GM18867 (cell line): ENCODE measurements around the gene ADGRB3.
"Not testable (repeated sequence)": the region's sequence is repeated elsewhere in the genome, so short reads cannot be mapped to it uniquely, and the experiment has no call there.

Source experiments
- ATAC-seq: cut with Tn5 transposase; IDR thresholded peaks from one replicate; pipeline ENCODE4 v1.9.1; 2021; ENCODE audit warnings: mild to moderate bottlenecking, moderate library complexity; ENCODE audit not compliant: unreplicated experiment

Gene ADGRB3

DNA sequence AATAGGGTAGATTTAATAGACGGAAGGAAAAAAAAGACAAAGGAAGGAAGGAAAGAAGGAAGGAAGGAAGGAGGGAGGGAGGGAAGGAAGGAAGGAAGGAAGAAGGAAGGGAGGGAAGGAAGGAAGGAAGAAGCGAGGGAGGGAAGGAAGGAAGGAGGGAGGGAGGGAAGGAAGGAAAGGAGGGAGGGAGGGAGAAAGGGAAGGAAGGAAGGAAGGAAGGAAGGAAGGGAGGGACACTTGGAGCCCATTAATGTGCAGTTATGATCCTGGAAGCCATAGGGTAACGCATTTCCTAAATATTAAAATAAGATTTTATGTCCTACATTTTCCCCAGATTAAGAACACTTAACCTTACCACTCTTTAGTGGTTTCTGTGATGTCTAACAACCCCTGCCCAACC is 465.7 kb downstream of the ADGRB3 start:
- ATAC-seq, result no peak

DNA sequence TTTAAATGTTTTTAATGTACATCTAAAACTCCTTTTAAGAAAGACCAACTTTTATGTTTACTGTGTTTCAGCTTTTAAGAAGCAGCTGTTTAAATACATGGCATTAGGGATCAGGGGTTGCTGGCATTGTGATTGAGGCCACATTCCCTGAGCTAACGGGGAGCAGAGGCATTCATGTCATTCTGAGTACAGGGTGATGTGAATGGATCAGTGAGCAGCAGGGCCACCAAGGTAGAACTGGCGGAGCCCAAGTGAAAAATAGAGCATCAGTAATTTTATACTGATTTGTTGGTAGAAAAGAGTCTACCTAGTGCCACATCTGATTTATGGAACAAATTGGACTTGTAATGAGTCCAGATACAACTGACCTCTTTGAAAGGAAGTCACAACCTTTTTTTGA is 467.3 kb downstream of the ADGRB3 start:
- no peak for ATAC-seq

DNA sequence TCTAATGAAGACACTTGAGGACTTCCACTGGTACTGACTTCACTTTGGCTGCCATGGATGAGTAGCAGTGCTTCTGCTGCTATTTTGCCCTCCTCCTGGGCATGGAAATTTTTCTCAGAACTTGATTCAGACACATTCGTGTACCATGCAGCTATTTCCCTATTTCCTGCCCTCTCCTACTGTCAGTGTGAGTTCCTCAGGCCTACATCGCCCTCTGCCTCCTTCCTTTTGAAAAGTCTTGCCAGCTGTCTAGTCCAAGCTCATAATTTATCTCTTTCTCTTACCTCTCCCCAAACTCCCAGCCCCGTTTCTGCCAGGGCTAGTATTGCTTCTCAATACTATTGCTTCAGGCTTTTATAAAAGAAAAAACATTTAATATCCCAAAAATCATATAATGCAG is 470.2 kb downstream of the ADGRB3 start:
- ATAC-seq, result no peak

DNA sequence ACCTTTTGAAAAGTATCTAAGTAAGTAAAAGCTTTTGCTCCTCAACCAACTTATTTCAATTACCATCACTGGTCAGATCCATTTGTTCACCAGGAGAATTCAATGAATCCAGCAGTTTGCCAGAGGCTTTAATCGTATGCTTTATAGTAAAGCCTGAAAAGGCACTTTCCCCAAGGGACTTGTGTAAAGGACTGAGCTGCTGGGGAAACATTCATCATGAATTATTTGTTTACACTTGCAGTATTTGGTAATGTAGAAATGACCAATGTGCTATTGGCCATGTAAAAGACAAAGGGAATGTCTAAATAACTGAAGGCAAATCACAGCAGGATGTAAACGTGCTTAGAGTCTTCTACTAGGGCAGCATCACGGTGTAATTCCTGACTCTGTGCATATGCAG is 471.4 kb downstream of the ADGRB3 start:
- no peak for ATAC-seq

DNA sequence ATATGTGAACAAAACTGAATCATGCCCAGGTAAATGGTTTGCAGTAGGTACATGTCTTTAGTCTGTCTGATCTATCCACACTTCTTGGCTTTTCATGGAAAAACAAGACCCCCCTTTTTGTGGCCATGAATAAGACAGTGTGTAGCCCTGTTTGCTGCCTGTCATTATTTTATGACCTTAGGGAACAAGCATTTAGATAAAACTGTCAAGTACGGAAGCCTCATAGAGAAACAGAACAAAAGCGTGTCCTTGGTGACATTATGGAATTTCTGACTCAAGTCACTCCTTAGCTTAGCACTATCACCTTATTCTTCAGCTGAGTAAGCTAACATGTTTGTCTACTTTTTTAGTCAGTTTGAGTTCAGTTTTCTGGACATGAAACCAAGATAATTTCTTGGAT is 476.2 kb downstream of the ADGRB3 start:
- ATAC-seq, result no peak

DNA sequence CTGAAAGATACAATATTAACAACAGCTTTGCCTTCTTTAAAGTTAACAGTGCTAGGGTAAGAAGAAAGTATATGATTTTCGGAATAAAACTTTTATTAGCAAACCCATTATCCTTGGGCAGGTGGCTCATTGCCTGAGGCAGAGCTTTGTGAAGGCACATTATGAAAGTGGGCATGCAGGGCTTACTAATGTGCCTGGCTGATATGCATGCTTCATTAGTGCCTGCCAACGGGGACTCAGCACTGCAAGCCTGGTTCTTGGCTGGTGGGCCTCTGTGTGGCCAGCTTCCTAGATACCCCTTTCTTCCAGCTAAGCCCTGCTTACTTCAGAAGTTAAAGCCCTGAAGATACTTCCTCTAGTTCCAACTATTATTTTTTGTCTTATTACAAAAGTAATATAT is 481.6 kb downstream of the ADGRB3 start:
- no peak for ATAC-seq

DNA sequence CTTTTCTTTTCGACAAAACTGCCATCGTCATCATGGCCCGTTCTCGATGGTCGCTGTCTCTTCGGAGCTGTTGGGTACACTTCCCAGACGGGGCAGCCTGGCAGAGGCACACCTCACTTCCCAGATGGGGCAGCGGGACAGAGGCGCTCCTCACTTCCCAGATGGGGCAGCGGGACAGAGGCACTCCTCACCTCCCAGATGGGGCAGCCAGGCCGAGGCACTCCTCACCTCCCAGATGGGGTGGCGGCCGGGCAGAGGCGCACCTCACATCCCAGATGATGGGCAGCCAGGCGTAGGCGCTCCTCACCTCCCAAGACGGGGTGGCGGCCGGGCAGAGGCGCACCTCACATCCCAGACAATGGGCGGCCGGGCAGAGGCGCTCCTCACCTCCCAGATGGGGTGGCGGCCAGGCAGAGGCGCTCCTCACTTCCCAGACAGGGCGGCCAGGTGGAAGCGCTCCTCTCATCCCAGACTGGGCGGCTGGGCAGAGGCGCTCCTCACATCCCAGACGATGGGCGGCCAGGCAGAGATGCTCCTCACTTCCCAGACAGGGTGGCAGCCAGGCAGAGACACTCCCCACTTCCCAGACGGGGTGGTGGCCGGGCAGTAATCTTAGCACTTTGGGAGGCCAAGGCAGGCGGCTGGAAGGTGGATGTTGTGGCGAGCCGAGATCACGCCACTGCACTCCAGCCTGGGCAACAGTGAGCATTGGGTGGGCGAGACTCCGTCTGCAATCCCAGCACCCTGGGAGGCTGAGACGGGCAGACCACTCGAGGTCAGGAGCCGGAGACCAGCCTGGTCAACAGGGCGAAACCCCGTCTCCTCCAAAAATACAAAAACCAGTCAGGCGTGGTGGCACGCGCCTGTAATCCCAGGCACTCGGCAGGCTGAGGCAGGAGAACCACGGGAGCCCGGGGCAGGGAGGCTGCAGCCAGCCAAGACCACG is 486.7 kb downstream of the ADGRB3 start:
- not testable (repeated sequence) for ATAC-seq

DNA sequence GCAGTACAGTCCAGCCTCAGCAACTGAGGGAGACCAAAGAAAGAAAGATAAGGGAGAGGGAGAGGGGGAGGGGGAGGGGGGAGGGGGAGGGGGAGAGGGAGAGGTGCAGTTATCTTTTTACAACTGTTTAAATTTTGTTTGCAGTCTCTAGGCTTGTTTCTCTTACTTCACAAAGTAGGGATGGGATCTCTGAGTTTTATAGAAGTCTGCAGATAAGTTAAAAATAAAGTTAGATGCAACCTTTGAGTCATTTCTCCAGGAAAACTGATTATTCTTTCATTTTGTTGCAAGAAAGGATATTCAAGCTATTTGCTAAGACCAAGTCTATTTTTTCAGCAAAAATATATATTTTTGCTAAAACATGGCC is 487.3 kb downstream of the ADGRB3 start:
- no peak for ATAC-seq

DNA sequence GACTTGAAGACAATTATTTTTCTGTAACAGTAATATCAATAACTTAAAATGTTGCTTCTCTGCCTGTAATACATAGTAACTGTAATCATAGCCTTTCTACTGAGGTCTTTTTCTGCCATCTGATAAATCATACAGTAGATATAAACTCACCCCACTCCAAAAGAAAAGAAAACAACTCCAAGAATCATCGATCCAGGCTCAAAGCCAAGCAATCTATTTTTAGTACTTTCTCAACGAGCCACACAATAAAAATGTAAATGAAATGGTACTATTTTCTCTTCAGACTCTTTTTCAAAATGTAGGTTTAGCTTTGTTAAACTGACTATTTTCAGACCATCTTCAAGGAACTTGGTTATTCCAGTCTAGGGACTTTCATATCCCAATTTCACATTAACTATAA is 493.3 kb downstream of the ADGRB3 start:
- ATAC-seq, result no peak

DNA sequence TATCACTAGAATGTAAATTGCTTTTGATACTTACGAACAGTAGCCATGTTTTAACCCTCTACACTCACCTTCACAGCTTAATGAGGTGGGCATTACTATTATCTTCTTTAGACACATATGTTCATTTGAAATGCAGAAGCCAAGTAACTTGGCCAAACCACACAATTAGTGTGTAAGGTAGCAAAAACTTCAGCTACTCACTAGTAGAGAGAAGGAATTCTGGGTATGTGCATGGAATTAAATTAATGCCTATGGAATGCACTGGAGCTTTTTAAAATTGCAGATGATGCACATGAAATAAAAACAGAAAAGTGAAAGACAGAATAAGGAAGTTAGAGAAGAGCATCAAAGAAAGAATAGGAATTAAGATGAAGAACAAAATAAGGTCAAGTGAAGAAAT is 494.0 kb downstream of the ADGRB3 start:
- ATAC-seq, result no peak

DNA sequence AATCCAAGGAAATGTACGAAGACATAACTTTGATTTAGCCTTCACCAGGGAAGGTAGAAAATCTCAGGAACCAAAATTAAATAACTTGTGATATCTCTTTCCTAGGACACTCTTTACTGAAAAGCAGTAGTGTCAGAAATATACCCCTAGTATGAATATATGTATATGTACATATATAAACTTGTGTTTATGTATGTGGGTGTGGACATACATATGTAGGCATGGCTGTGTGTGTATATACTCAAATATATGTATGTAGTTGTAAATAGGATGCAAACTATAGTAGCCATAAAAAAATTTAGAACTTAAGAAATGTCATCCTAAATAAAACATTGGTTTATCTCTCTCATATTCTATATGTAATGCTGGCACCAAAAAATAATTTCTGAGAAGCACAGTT is 500.8 kb downstream of the ADGRB3 start:
- ATAC-seq, result no peak

DNA sequence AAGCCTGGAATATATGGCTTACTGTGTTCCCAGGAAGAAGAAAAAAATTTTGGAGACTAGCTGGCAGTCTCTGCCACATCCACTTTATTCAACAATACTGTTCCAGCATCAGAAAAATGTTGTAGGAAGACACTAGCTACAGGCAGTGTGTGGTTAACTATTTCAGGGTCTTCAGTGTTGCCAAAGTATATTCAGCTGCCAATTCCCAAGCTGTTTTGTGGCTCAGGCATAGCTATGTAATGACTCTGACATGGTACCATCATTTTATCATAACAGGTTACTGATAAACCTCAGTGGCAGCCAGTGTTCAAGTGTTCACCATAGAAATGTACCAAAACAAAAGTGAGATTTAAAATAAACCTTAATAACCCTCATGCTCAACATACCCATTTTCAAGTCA is 503.1 kb downstream of the ADGRB3 start:
- ATAC-seq, result no peak

DNA sequence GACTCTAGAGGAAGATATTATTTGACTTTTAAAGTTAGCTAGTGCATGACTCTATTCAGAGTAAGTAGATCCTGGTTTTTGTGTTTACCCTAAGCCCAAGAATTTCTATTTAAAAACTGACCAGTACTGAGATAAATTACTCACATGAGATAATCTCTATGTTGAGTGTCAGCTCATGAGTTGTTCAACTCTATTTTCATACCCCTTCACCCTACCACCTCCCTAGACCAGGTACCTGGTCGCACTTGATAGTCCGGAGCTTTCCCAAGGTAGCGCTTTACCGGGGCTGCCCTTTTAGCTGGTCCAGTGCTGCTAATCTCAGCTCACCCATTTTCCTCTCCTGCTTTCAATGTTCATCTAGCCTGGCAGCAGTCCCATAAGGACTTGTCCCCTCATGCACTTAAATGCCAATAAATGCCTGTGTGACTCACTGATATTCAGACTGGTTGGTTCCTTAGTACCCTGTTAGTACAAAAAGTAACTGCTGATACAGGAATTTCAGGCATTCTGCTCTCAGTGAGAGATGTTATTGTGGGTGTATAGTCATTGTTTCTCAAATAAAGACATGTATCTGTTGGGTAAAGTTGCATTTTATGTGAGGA is 503.9 kb downstream of the ADGRB3 start:
- no peak for ATAC-seq

DNA sequence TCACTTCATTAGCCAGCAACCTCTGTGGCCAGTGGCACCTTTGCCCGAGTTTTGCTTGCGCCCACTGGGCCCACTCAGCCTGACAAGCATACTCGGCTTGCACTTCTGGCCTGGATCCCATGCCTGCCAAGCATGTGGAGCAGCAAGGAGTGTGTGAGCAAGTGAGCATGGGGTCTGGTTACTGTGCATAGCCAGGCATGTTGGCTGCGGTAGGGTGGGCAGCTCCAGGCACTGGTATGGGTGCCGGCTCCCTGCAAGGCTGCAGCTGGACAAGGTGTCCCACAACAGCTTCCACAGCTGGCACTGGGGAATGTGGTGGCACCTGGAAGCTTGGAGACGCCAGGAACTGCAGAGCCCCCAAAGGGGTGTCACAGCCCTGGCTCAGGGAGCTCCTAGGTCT is 510.0 kb downstream of the ADGRB3 start:
- no peak for ATAC-seq

DNA sequence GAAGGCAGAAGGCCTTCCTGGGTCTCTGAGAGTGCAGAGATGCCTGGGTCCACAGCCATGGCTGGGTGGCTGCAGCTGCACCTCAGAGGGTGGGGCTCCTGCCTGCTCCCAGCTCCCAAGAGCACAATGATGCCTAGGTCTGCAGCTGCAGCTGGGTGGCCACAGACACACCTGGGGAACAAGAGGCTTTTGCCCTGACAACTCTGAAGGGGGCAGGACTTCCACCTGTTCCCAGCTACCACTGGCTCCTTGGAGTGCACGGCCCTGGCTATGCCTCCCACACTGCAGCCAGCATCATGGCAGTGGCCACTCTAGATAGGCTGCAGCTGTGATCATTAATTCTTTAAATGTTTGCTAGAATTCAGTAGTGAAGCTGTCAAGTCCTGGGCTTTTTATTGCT is 511.3 kb downstream of the ADGRB3 start:
- ATAC-seq, result no peak

DNA sequence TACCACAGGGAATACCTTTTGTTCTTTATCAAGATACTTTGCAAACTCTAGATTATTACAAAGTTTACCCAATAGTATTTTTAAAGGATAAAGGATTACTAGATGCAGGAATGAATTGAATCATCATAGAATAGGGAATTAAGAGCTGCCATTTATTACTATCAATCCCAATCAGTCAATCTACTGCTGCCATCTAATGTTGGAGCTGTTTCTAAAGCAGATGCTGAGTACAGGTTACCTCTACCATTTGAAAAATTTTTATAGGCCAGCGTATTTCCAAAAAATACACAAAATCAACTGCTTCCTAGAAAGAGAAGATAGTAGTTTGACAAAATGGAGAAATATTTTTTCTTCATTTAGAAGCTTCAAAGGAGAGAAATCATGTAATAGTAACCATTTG is 520.4 kb downstream of the ADGRB3 start:
- ATAC-seq, result no peak

DNA sequence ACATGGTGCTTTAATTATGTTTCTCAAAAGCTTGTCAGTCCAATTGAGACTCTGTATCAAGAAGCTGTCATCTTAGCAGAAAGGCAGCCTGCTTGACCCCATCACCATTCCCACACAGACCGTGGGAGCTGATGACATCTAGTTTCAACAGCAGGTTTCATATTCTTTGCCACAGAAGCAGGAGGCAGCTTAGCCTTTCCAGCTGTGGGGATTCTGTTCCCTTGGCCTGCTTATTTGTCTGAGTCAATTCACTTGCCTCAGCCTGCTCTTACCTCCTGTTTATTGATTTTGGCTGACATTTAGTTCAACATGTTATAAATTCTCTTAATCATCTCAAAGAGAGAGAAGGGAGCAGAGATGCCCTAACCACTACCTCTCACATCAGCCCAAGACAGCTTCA is 527.7 kb downstream of the ADGRB3 start:
- no peak for ATAC-seq

DNA sequence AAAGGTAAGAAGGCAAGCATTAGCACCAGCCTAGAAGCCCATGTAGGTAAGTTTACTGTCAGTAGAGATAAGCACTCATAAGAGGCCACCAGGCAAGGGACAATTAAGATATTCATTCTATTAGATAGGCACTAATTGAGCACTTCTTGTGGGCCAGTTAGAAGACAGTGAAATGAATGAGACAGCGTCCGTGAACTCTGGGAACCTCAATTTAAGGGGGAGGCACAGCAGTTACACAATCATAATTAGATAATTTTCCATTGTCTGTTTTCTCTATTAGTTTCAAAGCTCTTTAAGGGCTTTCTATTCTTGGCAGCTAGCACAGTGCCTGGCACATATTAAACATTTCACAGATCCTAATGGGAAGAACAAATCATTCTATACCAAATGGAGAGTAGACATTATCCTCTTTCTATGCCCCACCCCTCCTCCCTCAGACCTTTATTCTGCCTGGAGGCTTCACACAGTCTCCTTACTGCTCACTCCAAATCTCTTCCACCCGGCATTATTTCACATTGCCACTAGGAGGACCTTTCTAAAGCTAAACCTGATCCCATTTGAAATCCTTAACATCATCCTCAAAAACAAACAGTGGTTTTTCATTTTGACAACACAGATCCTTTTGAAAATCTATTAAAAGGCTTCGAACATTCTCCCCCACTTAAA is 529.6 kb downstream of the ADGRB3 start:
- ATAC-seq, result no peak

DNA sequence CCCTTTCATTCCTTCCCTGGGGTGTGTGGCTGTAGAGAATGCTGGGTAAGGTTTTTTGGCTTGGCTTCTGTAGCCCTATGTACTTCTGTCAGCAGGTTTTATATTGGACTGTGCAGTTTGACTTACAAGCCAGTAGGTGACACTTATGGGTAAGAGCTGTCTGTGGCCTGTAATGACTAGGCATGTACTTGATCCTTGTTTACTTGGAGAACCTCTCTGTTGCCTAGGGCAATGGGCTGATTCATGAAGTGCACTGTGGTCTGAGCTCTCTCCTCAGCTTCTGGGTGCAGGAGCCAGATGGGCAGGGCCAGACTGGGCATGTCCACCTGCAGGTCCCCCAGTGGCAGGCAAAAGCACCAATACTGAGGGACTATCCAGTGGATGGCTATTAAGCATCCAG is 544.6 kb downstream of the ADGRB3 start:
- ATAC-seq, result peak; percentile 50

DNA sequence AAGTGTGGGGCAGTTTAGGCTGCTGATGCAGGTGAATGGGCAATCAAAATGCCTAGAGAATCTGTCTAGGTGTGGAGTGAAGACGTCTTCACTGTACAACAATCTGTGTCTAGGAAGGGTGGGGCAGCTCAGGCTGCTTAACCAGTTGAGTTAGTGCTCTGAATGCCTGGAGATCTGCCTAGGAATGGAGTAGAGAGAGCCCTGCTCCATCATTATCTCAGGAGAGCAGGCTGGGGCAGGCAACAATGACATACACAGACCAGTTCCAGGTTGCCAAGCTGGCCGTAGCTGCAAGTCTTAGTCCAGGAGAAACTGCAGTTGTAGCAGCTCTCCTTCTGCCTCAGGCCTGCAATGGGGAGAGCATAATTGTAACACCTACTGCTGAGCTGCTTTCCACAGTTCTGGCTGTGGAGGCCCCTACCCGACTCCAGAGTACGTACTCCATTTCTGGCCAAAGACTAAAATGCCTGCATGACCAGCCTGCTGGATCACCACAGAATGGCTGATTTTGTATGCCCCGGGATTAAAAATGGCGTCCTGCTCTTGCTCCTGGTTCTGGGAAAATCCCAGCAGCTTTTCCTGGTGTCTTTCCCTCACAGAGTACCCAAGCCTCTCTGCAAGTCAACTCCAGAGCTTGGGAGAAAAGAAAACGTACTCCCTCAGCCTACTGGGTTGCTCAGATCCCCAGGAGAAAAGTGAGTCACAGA is 545.4 kb downstream of the ADGRB3 start:
- no peak for ATAC-seq

DNA sequence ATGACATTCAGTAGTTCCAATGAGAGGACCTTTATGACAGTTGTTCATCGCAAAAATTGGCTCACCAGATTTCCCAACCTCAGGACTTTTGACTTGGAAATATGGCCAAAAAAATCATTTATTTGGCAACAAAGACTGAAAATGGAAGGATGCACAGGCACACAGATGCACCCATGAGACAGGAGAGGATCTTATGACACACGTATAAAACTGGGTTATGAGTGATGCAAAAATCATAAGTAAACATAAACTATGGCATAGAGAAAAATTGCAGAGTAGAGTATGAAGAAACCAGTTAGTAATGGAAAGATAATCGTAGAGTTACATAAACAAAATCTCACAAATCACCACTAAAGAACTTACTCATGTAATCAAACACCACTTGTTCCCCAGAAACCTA is 546.9 kb downstream of the ADGRB3 start:
- no peak for ATAC-seq
